NT2/D1 (cell line): ENCODE data around the gene OVOL1.
"Not testable (repeated sequence)": the region's sequence is repeated elsewhere in the genome, so short reads cannot be mapped to it uniquely, and the experiment has no call there.

ENCODE experiments used
- DNase-seq: peaks from one replicate; pipeline ENCODE4 v3.0.0-alpha.2; 2011; ENCODE audit warnings: low read depth, low spot score
- H3K27me3 ChIP-seq: 2 replicates; pipeline ENCODE4 v1.6.0; 2011; ENCODE audit warnings: mild to moderate bottlenecking; ENCODE audit not compliant: insufficient read length, insufficient read depth
- H3K36me3 ChIP-seq: 2 replicates; pipeline ENCODE4 v1.6.1; 2011; ENCODE audit warnings: mild to moderate bottlenecking, low read length, mixed read lengths; ENCODE audit not compliant: insufficient read depth, insufficient read length
- H3K4me1 ChIP-seq: 2 replicates; pipeline ENCODE4 v1.5.1; 2011; ENCODE audit not compliant: insufficient read depth, insufficient read length
- H3K4me3 ChIP-seq: 2 replicates; pipeline ENCODE4 v1.5.1; 2011; ENCODE audit warnings: low read depth; ENCODE audit not compliant: insufficient read length
- H3K9ac ChIP-seq: 2 replicates; pipeline ENCODE4 v1.6.0; 2011; ENCODE audit warnings: low read depth; ENCODE audit not compliant: insufficient read length
- H3K9me3 ChIP-seq: 2 replicates; pipeline ENCODE4 v1.5.1; 2011; ENCODE audit warnings: mild to moderate bottlenecking, low read length; ENCODE audit not compliant: insufficient read depth
- SUZ12 ChIP-seq: IDR thresholded peaks from 2 replicates; pipeline ENCODE4 v1.6.1; 2011; ENCODE audit not compliant: insufficient read length, insufficient read depth; ENCODE audit errors: extremely low read depth
- YY1 ChIP-seq: IDR thresholded peaks from 2 replicates; pipeline ENCODE4 v1.6.1; 2011; ENCODE audit not compliant: insufficient read length, insufficient read depth
- ZNF274 ChIP-seq: IDR thresholded peaks from 2 replicates; pipeline ENCODE4 v1.6.1; 2011; ENCODE audit warnings: mild to moderate bottlenecking, low read depth, low read length

OVOL1 gene

DNA sequence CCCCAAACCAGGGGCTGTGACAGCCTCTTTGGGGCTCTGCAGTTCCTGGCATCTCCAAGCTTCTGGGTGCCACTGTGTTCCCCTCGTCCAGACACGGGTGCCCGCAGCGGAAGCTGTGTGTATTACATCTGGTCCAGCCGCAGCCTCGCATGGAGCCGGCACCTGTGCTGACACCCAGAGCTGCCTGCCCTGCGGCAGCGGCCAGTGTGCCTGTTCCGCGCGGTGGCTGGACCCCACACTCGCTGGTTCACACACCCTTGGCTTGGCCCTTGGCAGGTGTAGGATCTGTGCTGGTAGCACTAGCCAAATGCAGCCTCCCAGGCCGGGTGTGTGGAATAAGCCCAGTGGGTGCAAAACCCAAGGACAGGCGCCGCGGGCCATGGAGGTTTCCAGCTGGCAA, 41.8 kb upstream of the OVOL1 start:
- Histone ChIP-seq H3K9ac (no peak overlapping the region), H3K4me1 (no peaks in the 10 kb centered on the region), H3K4me3 (no peak overlapping the region), H3K36me3 (no peaks in the 10 kb centered on the region), H3K27me3 (no peaks in the 10 kb centered on the region), H3K9me3 (peaks cover 23% of the 10 kb centered on the region)
- DNase-seq = no peak
- no peak for TF ChIP-seq SUZ12
- no peak for TF ChIP-seq YY1
- no peak for TF ChIP-seq ZNF274

DNA sequence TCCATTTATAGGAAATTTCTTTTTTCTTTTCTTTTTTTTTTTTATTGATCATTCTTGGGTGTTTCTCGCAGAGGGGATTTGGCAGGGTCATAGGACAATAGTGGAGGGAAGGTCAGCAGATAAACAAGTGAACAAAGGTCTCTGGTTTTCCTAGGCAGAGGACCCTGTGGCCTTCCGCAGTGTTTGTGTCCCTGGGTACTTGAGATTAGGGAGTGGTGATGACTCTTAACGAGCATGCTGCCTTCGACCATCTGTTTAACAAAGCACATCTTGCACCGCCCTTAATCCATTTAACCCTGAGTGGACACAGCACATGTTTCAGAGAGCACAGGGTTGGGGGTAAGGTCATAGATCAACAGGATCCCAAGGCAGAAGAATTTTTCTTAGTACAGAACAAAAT, 24.7 kb upstream of the OVOL1 start:
- H3K4me3 ChIP-seq, H3K27me3 ChIP-seq, DNase-seq, H3K36me3 ChIP-seq, H3K9me3 ChIP-seq, H3K4me1 ChIP-seq, H3K9ac ChIP-seq: not testable (repeated sequence)

DNA sequence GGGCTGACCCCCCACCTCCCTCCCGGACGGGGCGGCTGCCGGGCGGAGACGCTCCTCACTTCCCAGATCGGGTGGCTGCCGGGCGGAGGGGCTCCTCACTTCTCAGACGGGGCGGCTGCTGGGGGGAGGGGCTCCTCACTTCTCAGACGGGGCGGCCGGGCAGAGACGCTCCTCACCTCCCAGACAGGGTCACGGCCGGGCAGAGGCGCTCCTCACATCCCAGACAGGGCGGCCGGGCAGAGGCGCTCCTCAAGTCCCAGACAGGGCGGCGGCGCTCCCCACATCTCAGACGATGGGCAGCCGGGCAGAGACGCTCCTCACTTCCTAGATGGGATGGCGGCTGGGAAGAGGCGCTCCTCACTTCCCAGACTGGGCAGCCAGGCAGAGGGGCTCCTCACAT, 24.0 kb upstream of the OVOL1 start:
- H3K9me3 ChIP-seq, H3K4me1 ChIP-seq, DNase-seq, H3K4me3 ChIP-seq, H3K9ac ChIP-seq, H3K36me3 ChIP-seq, H3K27me3 ChIP-seq: not testable (repeated sequence)

GRCh38 chr11:65764434-65764833, 22.4 kb upstream of the OVOL1 start:
- H3K9me3 ChIP-seq = peaks cover 7% of the 10 kb centered on the region; the same call in 1 of the 2 replicates
- no peaks in the 10 kb centered on the region for H3K27me3 ChIP-seq
- TF ChIP-seq SUZ12 (no peak), YY1 (no peak), ZNF274 (no peak)
- H3K36me3 ChIP-seq = no peaks in the 10 kb centered on the region
- H3K9ac ChIP-seq = no peak overlapping the region
- no peaks in the 10 kb centered on the region for H3K4me1 ChIP-seq
- no peak for DNase-seq
- H3K4me3 ChIP-seq = no peak overlapping the region

- no peak for DNase-seq
- Histone ChIP-seq H3K4me1 (no peaks in the 10 kb centered on the region), H3K4me3 (no peak overlapping the region), H3K9me3 (peaks cover 6% of the 10 kb centered on the region; the same call in 1 of the 2 replicates), H3K9ac (no peak overlapping the region), H3K36me3 (no peaks in the 10 kb centered on the region), H3K27me3 (no peaks in the 10 kb centered on the region)
- TF ChIP-seq SUZ12 (no peak), YY1 (no peak), ZNF274 (no peak)
Observed at GRCh38 chr11:65766535-65766934, 20.3 kb upstream of the OVOL1 start.

GRCh38 chr11:65767406-65767805, 19.5 kb upstream of the OVOL1 start:
- Histone ChIP-seq H3K4me1 (no peaks in the 10 kb centered on the region), H3K36me3 (no peaks in the 10 kb centered on the region), H3K4me3 (no peak overlapping the region), H3K27me3 (no peaks in the 10 kb centered on the region), H3K9me3 (peaks cover 4% of the 10 kb centered on the region; the same call in 1 of the 2 replicates), H3K9ac (no peak overlapping the region)
- DNase-seq = no peak
- no peak for TF ChIP-seq ZNF274
- no peak for TF ChIP-seq YY1
- no peak for TF ChIP-seq SUZ12

DNA sequence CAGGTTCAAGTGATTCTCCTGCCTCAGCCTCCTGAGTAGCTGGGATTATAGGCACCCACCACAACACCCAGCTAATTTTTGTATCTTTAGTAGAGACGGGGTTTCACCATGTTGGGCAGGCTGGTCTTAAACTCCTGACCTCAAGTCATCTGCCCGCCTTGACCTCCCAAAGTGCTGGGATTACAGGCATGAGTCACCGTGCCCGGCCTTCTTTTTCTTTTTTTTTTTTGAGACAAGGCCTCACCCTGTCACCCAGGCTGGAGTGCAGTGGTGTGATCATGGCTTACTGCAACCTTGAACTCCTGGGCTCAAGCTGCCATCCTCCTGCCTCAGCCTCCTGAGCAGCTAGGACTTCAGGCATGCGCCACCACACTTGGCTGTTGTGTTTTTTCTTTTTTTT, 19.1 kb upstream of the OVOL1 start:
- H3K36me3 ChIP-seq, DNase-seq, H3K9ac ChIP-seq, H3K4me1 ChIP-seq, H3K4me3 ChIP-seq, H3K27me3 ChIP-seq, H3K9me3 ChIP-seq: not testable (repeated sequence)

- Histone ChIP-seq H3K27me3 (no peaks in the 10 kb centered on the region), H3K9me3 (no peaks in the 10 kb centered on the region; the same call in 1 of the 2 replicates), H3K9ac (no peak overlapping the region), H3K4me1 (no peaks in the 10 kb centered on the region), H3K4me3 (no peak overlapping the region), H3K36me3 (peaks cover 6% of the 10 kb centered on the region)
- DNase-seq = no peak
- no peak for TF ChIP-seq ZNF274
- no peak for TF ChIP-seq SUZ12
- no peak for TF ChIP-seq YY1
Observed at GRCh38 chr11:65770951-65771567, 15.8 kb upstream of the OVOL1 start.
